Measurements from ENCODE around the gene DDX19B. TPM values are rescaled to one million over a fixed set of nuclear protein-coding genes. Genes with fewer than 3 reads are reported as not detected.

DDX19B gene
- total RNA-seq, 4 donors from 2014 or later = 31.9 to 55.6 (median 38.3) TPM

GRCh38 chr16:70331091-70331490, 32.1 kb downstream of the DDX19B start:
- no peak for TF ChIP-seq CTCF (IDR thresholded peaks at IDR 0.05; ENCODE audit: low read depth)

- no peak for TF ChIP-seq CTCF (IDR thresholded peaks at IDR 0.05; ENCODE audit: low read depth)
Measured at GRCh38 chr16:70331588-70332358, 32.8 kb downstream of the DDX19B start.

GRCh38 chr16:70337814-70338213, 38.8 kb downstream of the DDX19B start:
- no peak for TF ChIP-seq CTCF (IDR thresholded peaks at IDR 0.05; ENCODE audit: low read depth)

- TF ChIP-seq CTCF (IDR thresholded peaks at IDR 0.05; ENCODE audit: low read depth) = no peak
Measured at GRCh38 chr16:70341600-70341999, 42.6 kb downstream of the DDX19B start.

- TF ChIP-seq CTCF (IDR thresholded peaks at IDR 0.05; ENCODE audit: low read depth) = no peak
Measured at GRCh38 chr16:70342016-70342415, 43.0 kb downstream of the DDX19B start.

- no peak for TF ChIP-seq CTCF (IDR thresholded peaks at IDR 0.05; ENCODE audit: low read depth)
Measured at GRCh38 chr16:70345840-70346239, 46.9 kb downstream of the DDX19B start.

- no peak for TF ChIP-seq CTCF (IDR thresholded peaks at IDR 0.05; ENCODE audit: low read depth)
Measured at GRCh38 chr16:70348991-70349390, 50.0 kb downstream of the DDX19B start.

All from subcutaneous adipose tissue (tissue), 4 donors.